HG03558 (cell line): ENCODE measurements around the gene CDK14.

ENCODE experiments used
- ATAC-seq: cut with Tn5 transposase; IDR thresholded peaks from one replicate; pipeline ENCODE4 v1.9.1; 2021; ENCODE audit warnings: moderate number of reproducible peaks; ENCODE audit not compliant: unreplicated experiment; ENCODE audit errors: extremely low read depth

Gene CDK14

GRCh38 chr7:90931986-90932916 is 336.1 kb downstream of the CDK14 start:
- ATAC-seq, result peak; percentile 93

DNA sequence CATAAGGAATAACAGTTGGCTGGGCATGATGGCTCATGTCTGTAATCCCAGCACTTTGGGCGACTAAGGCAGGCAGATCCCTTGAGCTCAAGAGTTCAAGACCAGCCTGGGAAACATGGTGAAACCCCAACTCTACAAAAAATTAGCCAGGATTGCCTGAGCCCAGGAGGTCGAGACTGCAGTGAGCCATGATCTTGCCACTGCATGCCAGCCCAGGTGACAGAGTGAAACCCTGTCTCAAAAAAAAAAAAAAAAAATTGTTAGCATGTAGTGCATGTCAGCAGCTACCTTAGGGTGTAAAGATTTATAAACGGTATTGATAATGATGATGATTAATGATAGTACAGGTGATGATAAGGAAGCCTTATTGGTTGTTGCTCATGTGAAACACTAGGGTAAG is 336.9 kb downstream of the CDK14 start:
- no peak for ATAC-seq

DNA sequence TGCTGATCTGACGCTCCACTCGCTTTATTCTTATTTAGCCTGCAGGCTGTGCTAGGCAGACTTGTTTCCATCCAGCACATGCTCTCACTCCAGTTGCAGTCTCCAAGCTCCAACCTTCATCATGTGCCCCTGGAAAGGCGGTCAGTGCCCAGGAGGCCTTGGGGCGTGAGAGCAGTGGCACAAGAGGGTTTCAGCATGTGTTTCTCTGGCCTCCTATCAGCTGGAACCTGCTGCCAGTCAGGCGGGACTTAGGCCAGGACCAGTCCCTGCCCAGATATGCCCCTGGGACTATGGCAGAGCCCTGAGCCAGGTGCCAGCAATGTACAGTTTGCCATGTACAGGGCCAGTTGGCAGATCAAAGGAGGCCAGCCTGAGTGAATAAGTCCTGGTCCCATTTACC is 337.9 kb downstream of the CDK14 start:
- ATAC-seq, result no peak

GRCh38 chr7:90938371-90938770 is 342.2 kb downstream of the CDK14 start:
- ATAC-seq, result no peak

- ATAC-seq, result no peak
These were observed 343.5 kb downstream of the CDK14 start for GRCh38 chr7:90939666-90940065.

- ATAC-seq, result no peak
These were observed 347.9 kb downstream of the CDK14 start for GRCh38 chr7:90944021-90944420.

DNA sequence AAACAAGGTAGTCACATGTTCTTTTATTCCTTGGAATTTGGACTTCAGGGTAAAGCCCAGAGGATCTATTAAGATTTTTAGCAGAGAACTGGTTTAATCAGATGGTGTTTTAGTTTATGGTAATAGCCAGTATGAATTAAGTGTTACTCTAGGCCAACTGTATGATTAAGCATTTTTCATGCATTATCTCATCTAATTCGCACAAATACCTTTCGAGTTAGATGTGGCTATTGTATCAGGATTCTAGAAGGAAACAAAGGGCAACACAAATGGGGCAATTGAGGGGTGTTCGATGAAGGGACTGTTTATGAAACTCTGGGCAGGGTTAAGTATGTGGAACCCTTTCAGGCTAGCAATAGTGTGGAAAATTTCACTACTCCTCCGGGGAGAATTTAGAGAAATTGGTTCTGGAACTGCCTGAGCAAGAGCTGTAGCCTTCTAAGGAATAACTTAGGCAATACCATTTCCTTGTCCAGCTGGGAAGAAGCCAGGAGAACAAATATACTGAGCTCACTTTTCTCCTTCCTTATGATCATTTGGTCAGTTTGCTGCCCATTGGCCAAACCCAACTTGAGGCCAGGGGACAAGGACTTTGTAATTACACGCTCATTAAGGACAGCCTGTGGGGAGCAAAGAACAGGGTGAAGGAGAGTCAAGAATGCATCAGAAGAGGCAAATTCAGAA is 349.1 kb downstream of the CDK14 start:
- ATAC-seq, result no peak

DNA sequence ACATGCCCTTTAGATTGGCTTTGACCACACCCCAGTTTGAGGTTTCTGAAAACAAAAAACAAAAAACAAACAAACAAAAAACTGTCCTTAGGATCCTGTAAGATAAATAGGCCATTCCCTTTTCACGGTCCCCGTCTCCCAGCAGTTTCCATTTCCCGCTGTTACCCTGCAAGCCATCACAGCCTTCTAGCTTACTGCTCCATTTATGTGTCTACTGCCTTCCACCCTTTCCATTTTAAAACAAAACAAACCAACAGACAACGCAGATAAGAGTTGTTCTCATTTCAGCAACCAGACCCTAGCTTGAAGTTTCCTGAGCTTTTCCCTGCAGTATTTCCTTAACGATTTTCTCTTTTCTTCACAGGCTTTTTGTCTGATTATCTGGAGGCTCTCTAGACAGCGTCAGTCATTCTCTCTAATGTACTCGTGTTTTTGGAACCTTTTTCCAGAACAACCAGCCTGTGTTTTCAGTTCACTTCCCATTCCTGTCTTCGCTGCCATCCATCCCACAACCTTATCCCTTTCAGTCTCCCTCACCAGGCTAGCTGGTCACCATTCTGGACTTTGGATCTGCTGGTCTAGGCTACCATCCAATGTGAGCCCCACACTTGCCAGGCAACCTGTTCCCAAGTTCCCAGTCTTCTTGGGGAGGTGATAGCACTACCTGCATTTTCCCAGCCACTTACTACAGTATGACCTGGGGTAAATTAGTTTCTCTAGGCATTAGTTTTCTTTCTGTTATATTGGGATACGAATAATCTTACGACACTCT is 350.8 kb downstream of the CDK14 start:
- no peak for ATAC-seq

DNA sequence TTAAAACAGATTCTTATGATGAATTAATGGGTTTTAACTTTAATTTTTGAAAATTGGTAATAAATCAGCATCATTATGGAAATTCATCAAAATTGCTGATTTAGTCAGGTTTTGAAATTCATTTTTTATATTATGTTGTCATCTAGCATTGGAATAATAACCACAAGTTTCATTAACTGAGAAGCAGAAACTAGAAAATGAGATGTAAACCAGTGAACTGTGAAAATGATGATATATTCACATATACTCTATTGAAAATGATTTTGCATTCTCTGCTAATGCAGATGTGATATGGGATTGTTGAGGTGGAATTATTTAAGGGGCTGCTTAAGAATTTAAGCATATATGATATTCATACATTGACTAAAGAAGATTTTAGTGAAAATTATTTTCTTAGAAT is 352.0 kb downstream of the CDK14 start:
- ATAC-seq, result no peak

- no peak for ATAC-seq
These were observed 355.1 kb downstream of the CDK14 start for GRCh38 chr7:90951229-90951628.

GRCh38 chr7:90951986-90952954 is 356.1 kb downstream of the CDK14 start:
- ATAC-seq, result no peak

GRCh38 chr7:90955641-90956207 is 359.6 kb downstream of the CDK14 start:
- ATAC-seq, result no peak

GRCh38 chr7:90957883-90958282 is 361.8 kb downstream of the CDK14 start:
- no peak for ATAC-seq

DNA sequence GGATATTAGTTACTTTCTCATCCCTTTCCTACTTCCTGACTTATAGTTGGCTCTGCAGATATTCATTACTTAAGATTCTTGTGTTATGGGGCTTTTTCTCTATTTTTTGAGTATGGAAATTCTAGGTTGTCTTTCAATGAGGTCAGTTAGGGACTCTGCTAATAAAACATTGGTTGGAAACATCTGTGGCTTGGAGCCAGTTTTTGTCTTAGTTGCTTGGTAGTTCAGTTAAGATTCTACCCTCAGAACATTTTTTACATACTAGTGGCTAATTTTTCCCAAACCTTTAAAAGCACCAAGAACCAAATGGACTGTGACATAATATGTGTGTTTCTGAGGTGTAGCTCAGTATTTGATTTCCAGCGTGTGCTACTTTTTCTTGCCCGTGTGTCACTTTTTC is 362.5 kb downstream of the CDK14 start:
- ATAC-seq, result no peak

DNA sequence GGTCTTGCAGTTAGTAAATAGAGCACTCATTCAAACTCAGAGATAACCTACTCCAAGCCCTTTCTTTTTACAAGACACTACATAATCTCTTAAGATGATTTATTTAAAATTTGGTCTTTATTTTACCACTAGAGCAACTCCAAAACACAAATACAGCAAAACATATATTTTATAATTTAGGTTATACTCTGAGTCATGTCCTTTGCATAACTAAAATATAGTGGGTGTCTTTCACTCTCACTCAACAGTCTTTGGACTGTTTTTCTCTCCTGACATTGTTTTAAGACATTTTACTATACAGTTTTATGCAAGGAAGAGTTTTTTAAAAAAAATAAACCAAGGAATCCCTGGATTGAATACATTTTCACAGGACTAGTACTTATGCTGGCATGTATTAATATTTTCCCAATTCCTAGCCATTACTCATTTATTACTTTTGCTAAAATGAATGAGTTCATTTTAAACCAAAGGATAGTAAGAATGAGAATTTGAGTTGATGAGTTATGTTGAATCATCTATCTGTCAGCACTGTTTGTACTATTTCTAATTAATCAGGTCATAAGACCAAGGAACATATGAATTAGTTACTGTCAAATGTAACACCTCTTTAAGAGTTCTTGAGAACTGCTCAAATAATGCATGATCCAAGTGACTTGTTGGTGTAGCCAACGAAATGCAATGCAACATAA is 365.1 kb downstream of the CDK14 start:
- no peak for ATAC-seq

DNA sequence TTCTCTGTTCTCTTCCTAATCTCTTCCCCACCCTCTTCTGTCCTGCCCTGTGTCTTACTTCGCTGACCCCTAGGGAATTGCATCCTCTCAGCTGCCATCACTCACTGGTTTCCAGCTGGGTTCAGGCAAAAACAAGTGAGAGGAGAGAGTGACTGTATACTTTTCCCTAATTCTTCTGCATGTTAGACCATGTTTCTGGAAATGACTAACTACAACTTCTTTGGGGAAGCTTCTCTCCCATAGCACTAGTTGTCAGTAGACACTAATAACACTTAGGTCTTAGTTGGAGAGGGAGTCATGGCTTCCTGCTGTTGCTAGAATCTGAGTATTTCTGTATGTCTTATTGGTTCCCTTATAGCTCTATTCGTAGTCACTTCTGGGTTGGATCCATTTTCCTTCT is 369.1 kb downstream of the CDK14 start:
- ATAC-seq, result no peak

- no peak for ATAC-seq
These were observed 370.2 kb downstream of the CDK14 start for GRCh38 chr7:90966346-90966745.

- no peak for ATAC-seq
These were observed 372.8 kb downstream of the CDK14 start for GRCh38 chr7:90968871-90969270.
